HUES6 (cell line): ENCODE results near the gene COLGALT1.
A peak's percentile ranks its signal among the peaks of the same experiment; 100 is the strongest.

ENCODE experiments used
- H3K27ac ChIP-seq: 2 replicates; pipeline ENCODE4 v1.7.0; 2013; ENCODE audit warnings: low read depth, mild to moderate bottlenecking, low read length, inconsistent platforms
- H3K27me3 ChIP-seq: 2 replicates; pipeline ENCODE4 v1.6.1; 2013; ENCODE audit warnings: low read length; ENCODE audit not compliant: control insufficient read depth, insufficient read depth
- H3K36me3 ChIP-seq: 2 replicates; pipeline ENCODE4 v1.6.1; 2013; ENCODE audit warnings: low read length; ENCODE audit not compliant: control insufficient read depth, insufficient read depth
- H3K4me1 ChIP-seq: 2 replicates; pipeline ENCODE4 v1.6.1; 2013; ENCODE audit warnings: low read length; ENCODE audit not compliant: control insufficient read depth, insufficient read depth
- H3K4me3 ChIP-seq: 2 replicates; pipeline ENCODE4 v1.5.1; 2013; ENCODE audit warnings: low read depth, low read length
- H3K9ac ChIP-seq: one replicate; pipeline ENCODE4 v1.6.1; 2013; ENCODE audit warnings: mild to moderate bottlenecking, low read length
- H3K9me3 ChIP-seq: 2 replicates; pipeline ENCODE4 v1.6.1; 2013; ENCODE audit warnings: low read depth, low read length; ENCODE audit not compliant: control insufficient read depth, insufficient read depth

Gene COLGALT1

DNA sequence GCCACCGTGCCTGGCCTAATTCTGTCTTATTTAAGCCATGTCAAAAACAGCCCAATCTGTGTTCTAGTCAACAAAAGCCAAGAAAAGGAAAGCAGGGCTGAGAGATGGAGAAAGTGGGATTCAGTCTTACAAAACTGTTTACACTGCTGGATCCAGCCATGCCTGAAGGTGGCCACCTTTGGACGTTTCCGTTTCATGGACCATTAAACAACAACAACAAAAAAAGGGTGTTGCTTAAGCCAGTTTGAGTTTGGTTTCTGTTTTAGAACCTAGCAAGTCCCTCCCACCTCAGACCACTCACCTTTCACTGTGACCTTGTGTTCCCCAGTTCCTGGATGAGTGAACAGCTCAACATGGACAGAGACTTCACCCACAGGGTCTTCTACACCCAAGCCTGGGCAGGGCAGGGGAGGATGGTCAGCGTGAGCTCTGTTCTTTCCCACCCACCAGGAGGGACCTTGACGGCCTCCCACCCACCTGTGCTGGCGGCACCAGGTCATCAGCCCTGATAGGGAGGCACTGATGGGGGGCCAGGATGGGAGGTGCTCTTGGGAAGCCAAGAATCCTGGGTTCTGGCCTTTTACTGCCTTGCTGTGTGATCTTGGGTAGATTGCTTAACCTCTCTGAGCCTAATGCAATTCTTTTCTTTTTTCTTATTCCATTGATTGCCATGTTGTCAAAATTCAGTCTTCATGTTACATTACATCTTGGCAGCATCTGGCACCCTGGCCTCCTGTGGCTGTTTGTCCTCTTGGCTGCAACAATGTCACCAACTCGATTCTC, 56.2 kb downstream of the COLGALT1 start:
- Histone ChIP-seq H3K27me3 (no peaks in the 10 kb centered on the region), H3K9ac (no peak overlapping the region), H3K9me3 (no peaks in the 10 kb centered on the region), H3K36me3 (peaks cover 9% of the 10 kb centered on the region; the same call in 1 of the 2 replicates), H3K4me3 (no peak overlapping the region), H3K4me1 (no peaks in the 10 kb centered on the region), H3K27ac (no peak overlapping the region)

GRCh38 chr19:17614476-17614875, 59.0 kb downstream of the COLGALT1 start:
- Histone ChIP-seq H3K27me3 (no peaks in the 10 kb centered on the region), H3K27ac (no peak overlapping the region), H3K9ac (no peak overlapping the region), H3K9me3 (no peaks in the 10 kb centered on the region), H3K4me1 (no peaks in the 10 kb centered on the region), H3K4me3 (no peak overlapping the region), H3K36me3 (peaks cover 7% of the 10 kb centered on the region; the same call in 1 of the 2 replicates)

- Histone ChIP-seq H3K27me3 (no peaks in the 10 kb centered on the region), H3K4me3 (peak overlapping the region; percentile 58), H3K27ac (no peak overlapping the region), H3K9ac (peak overlapping the region; percentile 29), H3K36me3 (peaks cover 4% of the 10 kb centered on the region; the same call in 1 of the 2 replicates), H3K4me1 (no peaks in the 10 kb centered on the region), H3K9me3 (no peaks in the 10 kb centered on the region)
Measured at GRCh38 chr19:17615889-17616685, 60.6 kb downstream of the COLGALT1 start.

GRCh38 chr19:17616686-17616960, 61.2 kb downstream of the COLGALT1 start:
- H3K27me3 ChIP-seq, result no peaks in the 10 kb centered on the region
- peak overlapping the region; percentile 58 for H3K4me3 ChIP-seq
- no peaks in the 10 kb centered on the region for H3K9me3 ChIP-seq
- peaks cover 3% of the 10 kb centered on the region; the same call in 1 of the 2 replicates for H3K36me3 ChIP-seq
- no peak overlapping the region for H3K27ac ChIP-seq
- H3K9ac ChIP-seq, result peak overlapping the region; percentile 29
- no peaks in the 10 kb centered on the region for H3K4me1 ChIP-seq

GRCh38 chr19:17616961-17617806, 61.7 kb downstream of the COLGALT1 start:
- no peaks in the 10 kb centered on the region for H3K9me3 ChIP-seq
- H3K9ac ChIP-seq, result peak overlapping the region; percentile 29
- no peaks in the 10 kb centered on the region for H3K4me1 ChIP-seq
- no peak overlapping the region for H3K27ac ChIP-seq
- no peaks in the 10 kb centered on the region for H3K27me3 ChIP-seq
- H3K4me3 ChIP-seq, result peak overlapping the region; percentile 58
- peaks cover 5% of the 10 kb centered on the region; the same call in 1 of the 2 replicates for H3K36me3 ChIP-seq

DNA sequence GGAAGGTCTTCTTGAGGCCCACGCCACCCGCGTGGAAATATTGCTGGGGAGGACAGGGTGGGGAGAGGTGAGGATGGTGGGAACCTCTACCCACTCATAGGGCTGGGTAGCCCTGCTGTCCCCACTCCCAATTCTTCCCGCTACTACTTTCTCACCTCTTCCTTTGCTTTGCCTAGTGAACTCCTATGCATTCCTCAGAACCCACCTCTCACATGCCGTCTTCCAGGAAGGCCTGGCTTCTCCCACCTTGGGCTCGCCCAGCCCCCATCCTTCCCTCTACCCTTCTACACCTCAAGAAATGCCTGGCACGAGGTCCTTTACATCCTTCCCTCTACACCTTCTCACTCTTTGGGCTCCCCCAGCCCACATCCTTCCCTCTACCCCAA, 62.4 kb downstream of the COLGALT1 start:
- Histone ChIP-seq H3K9ac (no peak overlapping the region), H3K4me3 (no peak overlapping the region), H3K27me3 (no peaks in the 10 kb centered on the region), H3K27ac (no peak overlapping the region), H3K4me1 (no peaks in the 10 kb centered on the region), H3K36me3 (peaks cover 8% of the 10 kb centered on the region), H3K9me3 (no peaks in the 10 kb centered on the region)

DNA sequence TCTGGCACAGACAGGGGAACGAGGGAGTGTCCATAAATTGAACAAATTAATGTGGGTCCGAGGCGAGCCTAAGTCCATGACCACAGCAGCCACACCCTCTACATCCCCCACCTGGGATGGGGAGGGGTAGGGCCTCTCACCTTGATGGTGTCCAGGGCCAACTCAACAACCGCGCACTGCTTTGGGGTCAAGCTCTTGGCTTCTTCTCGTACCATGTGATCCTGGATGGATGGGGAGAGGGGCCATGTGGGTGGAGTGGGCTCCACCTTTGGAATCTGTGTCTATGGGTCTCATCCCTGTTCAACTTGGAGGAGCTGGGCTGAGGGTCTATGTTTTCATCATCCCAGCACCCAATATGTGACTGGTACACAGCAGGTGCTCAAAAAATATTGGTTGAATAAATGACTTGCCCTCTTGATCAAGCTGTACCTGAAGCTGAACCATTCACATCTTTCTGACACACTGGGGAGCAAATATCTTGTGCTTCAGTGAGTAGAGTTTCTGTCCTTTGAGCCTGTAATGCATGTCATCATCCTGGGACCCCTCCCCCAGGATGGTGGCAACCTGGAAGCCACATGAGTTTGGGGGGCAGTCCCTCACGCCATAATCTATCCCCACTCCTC, 62.9 kb downstream of the COLGALT1 start:
- Histone ChIP-seq H3K9ac (no peak overlapping the region), H3K9me3 (no peaks in the 10 kb centered on the region), H3K27me3 (no peaks in the 10 kb centered on the region), H3K4me3 (no peak overlapping the region), H3K27ac (no peak overlapping the region), H3K36me3 (peaks cover 11% of the 10 kb centered on the region), H3K4me1 (no peaks in the 10 kb centered on the region)

GRCh38 chr19:17618936-17619335, 63.5 kb downstream of the COLGALT1 start:
- H3K9me3 ChIP-seq, result no peaks in the 10 kb centered on the region
- peaks cover 11% of the 10 kb centered on the region for H3K36me3 ChIP-seq
- H3K27ac ChIP-seq, result no peak overlapping the region
- no peaks in the 10 kb centered on the region for H3K27me3 ChIP-seq
- no peak overlapping the region for H3K9ac ChIP-seq
- H3K4me1 ChIP-seq, result no peaks in the 10 kb centered on the region
- H3K4me3 ChIP-seq, result no peak overlapping the region

GRCh38 chr19:17620696-17621095, 65.2 kb downstream of the COLGALT1 start:
- H3K36me3 ChIP-seq, result peaks cover 23% of the 10 kb centered on the region
- H3K9me3 ChIP-seq, result no peaks in the 10 kb centered on the region
- H3K27me3 ChIP-seq, result no peaks in the 10 kb centered on the region
- H3K9ac ChIP-seq, result no peak overlapping the region
- H3K4me1 ChIP-seq, result no peaks in the 10 kb centered on the region
- no peak overlapping the region for H3K4me3 ChIP-seq
- H3K27ac ChIP-seq, result no peak overlapping the region

DNA sequence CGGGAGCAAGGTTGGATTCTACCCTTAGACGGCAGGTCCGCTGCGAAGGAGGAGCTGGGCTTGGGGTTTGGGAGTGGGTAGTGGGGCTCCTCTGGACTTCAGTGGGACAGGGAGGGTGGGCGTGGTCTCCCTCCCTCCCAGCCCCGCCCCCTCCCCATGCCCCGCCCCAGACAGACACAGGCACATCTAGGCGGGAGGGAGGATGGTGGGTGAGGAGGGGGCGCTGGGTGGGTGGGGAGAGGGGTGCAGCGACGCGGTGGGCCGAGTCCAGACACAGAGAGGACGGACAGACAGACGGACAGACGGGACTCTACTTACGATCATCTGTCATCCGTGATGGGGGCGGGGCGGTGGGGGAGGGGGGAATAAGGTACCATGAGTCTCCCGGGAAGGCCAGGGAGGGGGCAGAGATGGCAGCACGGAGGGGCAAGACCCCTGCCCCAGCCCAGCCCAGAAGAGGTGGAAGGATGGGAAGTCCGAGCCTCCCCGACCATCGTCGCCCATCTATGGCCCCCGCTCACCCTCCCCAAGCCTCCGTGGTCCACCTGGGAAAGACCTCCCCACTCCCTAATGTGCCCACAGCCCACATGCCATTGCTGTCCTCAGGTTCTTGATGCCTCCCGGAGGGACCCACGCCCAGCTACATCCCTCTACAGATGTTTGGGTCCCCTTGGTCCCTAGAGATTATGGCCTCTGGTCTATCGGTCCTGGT, 67.9 kb downstream of the COLGALT1 start:
- H3K27me3 ChIP-seq, result no peaks in the 10 kb centered on the region
- peaks cover 36% of the 10 kb centered on the region for H3K36me3 ChIP-seq
- H3K4me3 ChIP-seq, result no peak overlapping the region
- H3K4me1 ChIP-seq, result no peaks in the 10 kb centered on the region
- H3K9me3 ChIP-seq, result no peaks in the 10 kb centered on the region
- no peak overlapping the region for H3K27ac ChIP-seq
- no peak overlapping the region for H3K9ac ChIP-seq
